ENCODE results near the gene CFAP69. TPM values are rescaled to one million over a fixed set of nuclear protein-coding genes. Genes with fewer than 3 reads are reported as not detected.

The CFAP69 gene
- total RNA-seq, 1 experiment from 2014 or later, result 4.1 TPM

GRCh38 chr7:90233569-90233968, 11.4 kb upstream of the CFAP69 start:
- Histone ChIP-seq H3K4me3 (replicated peaks in 1 of 2; ENCODE audit: low read depth in 1 of 2, low read length in 2 of 2) (no peak overlapping the region), H3K27ac (ENCODE audit: low read depth, low read length) (no peak overlapping the region), H3K4me2 (ENCODE audit: low read length) (no peak overlapping the region), H3K9me3 (ENCODE audit: control insufficient read depth in 1 of 2, insufficient read depth in 1 of 2, low read depth in 1 of 2, low read length in 2 of 2) (no peaks in the 10 kb centered on the region), H3K9ac (ENCODE audit: low read length) (no peak overlapping the region), H3K36me3 (ENCODE audit: control insufficient read depth in 1 of 2, insufficient read depth in 2 of 2, low read length in 2 of 2) (no peaks in the 10 kb centered on the region), H3K9me2 (ENCODE audit: insufficient read depth) (no peaks in the 10 kb centered on the region), H3K79me2 (ENCODE audit: insufficient read depth, low read length) (no peaks in the 10 kb centered on the region), H3K27me3 (ENCODE audit: insufficient read depth, low read length) (no peaks in the 10 kb centered on the region), H3K4me1 (ENCODE audit: control insufficient read depth in 1 of 2, insufficient read depth in 2 of 2, low read length in 2 of 2) (no peaks in the 10 kb centered on the region), H2AFZ (ENCODE audit: low read depth, low read length, poor library complexity, severe bottlenecking) (no peak overlapping the region), H4K20me1 (ENCODE audit: insufficient read depth) (no peaks in the 10 kb centered on the region)
- intact Hi-C loops (cut with micrococcal nuclease), result no loop called here
- TF ChIP-seq ZNF274 (IDR thresholded peaks at IDR 0.05; ENCODE audit: low read depth, low read length), result no peak
- TF ChIP-seq REST (IDR thresholded peaks at IDR 0.05; ENCODE audit: low read depth), result no peak
- no peak for TF ChIP-seq FOSL1 (IDR thresholded peaks at IDR 0.05; ENCODE audit: low read depth)
- no peak for TF ChIP-seq EZH2 (IDR thresholded peaks at IDR 0.05)
- no peak for TF ChIP-seq POLR2A (IDR thresholded peaks at IDR 0.05; ENCODE audit: borderline replicate concordance, extremely low read depth, insufficient read depth, insufficient read length)
- TF ChIP-seq YY1 (IDR thresholded peaks at IDR 0.05; ENCODE audit: extremely low read depth, insufficient replicate concordance, low read depth, low read length), result no peak
- TF ChIP-seq SP1 (IDR thresholded peaks at IDR 0.05; ENCODE audit: low read depth), result no peak
- TF ChIP-seq ATF3 (IDR thresholded peaks at IDR 0.05), result no peak
- no peak for TF ChIP-seq CEBPB (IDR thresholded peaks at IDR 0.05; ENCODE audit: low read depth)
- TF ChIP-seq CBX3 (IDR thresholded peaks at IDR 0.05; ENCODE audit: low read depth), result no peak
- no peak for TF ChIP-seq SRF (IDR thresholded peaks at IDR 0.05; ENCODE audit: low read depth)
- no peak for TF ChIP-seq MAX (IDR thresholded peaks at IDR 0.05)
- no peak for TF ChIP-seq TCF7L2 (IDR thresholded peaks at IDR 0.05; ENCODE audit: borderline replicate concordance, extremely low read depth, insufficient read depth, insufficient read length)
- no peak for TF ChIP-seq POLR2AphosphoS5 (IDR thresholded peaks at IDR 0.05; ENCODE audit: low read depth, low read length)
- TF ChIP-seq ELF1 (IDR thresholded peaks at IDR 0.05; ENCODE audit: borderline replicate concordance, low read depth), result no peak
- no peak for TF ChIP-seq RAD21 (IDR thresholded peaks at IDR 0.05; ENCODE audit: low read depth)
- no peak for TF ChIP-seq ZFX (IDR thresholded peaks at IDR 0.05)
- TF ChIP-seq ZBTB33 (IDR thresholded peaks at IDR 0.05; ENCODE audit: extremely low read depth, insufficient replicate concordance, low read length), result no peak
- ChIA-PET POLR2A (no interaction called here), CTCF (no interaction called here), RAD21 (ENCODE audit: low non-redundant PET in 1 of 2, low total read pairs in 2 of 2, uncharacterized antibody in 2 of 2, unreplicated experiment in 2 of 2) (no interaction called here)
- DNase-seq (ENCODE audit: low read depth, low spot score) (no peak), ATAC-seq (no peak)
- no TSS peak for BruUV-seq (replicated peaks)
